ENCODE measurements around the gene KANK2. TPM values are rescaled to one million over a fixed set of nuclear protein-coding genes. Genes with fewer than 3 reads are reported as not detected.

KANK2 gene
- total and polyA plus RNA-seq, 2 of the 8 experiments (the other 6 are each of a cell fraction or from before 2014, with no cell fraction given), result 25.2 to 42.3 TPM

GRCh38 chr19:11223200-11223599, 25.9 kb upstream of the KANK2 start (continued):
- no peak for TF ChIP-seq CHD7 (IDR thresholded peaks at IDR 0.05; ENCODE audit: insufficient replicate concordance, low read length)
- no peak for TF ChIP-seq GABPA (IDR thresholded peaks at IDR 0.05; ENCODE audit: borderline replicate concordance, insufficient read depth, low read length)
- no peak for TF ChIP-seq SP1 (IDR thresholded peaks at IDR 0.05; ENCODE audit: low read depth, low read length)
- TF ChIP-seq MAX (IDR thresholded peaks at IDR 0.05), result no peak
- TF ChIP-seq TEAD4 (IDR thresholded peaks at IDR 0.05; ENCODE audit: low read depth, low read length), result no peak
- no peak for TF ChIP-seq FOSL1 (IDR thresholded peaks at IDR 0.05; ENCODE audit: insufficient read depth, low read depth, low read length)
- TF ChIP-seq KDM4A (IDR thresholded peaks at IDR 0.05; ENCODE audit: low read depth, low read length, severe bottlenecking), result no peak
- TF ChIP-seq EZH2 (IDR thresholded peaks at IDR 0.05; ENCODE audit: low read depth, low read length, severe bottlenecking), result no peak
- TF ChIP-seq YY1 (IDR thresholded peaks at IDR 0.05; ENCODE audit: low read depth, low read length), result no peak

Measured in H1 (cell line).